Stimulated activated CD4-positive, alpha-beta T cell treated with anti-CD3 and anti-CD28 coated beads, TNF-alpha, amount 100 ng/mL, for 1 hour (primary cell): Measurements from ENCODE around the gene CDK9.
A peak's percentile ranks its signal among the peaks of the same experiment; 100 is the strongest.

Experiments
- DNase-seq, 3 donors: peaks; one replicate each; pipeline ENCODE4 v3.0.0-alpha.2; 2020; ENCODE audit warnings: low read depth in 3 of 3, low spot score in 1 of 3

The CDK9 gene

GRCh38 chr9:127761491-127761956, 24.3 kb upstream of the CDK9 start:
- DNase-seq, result no peak

- no peak for DNase-seq
These were observed 23.6 kb upstream of the CDK9 start for GRCh38 chr9:127762111-127762676.

GRCh38 chr9:127763918-127764384, 21.9 kb upstream of the CDK9 start:
- no peak for DNase-seq

- no peak for DNase-seq
These were observed 20.4 kb upstream of the CDK9 start for GRCh38 chr9:127765418-127765817.

- DNase-seq, result no peak
These were observed 18.4 kb upstream of the CDK9 start for GRCh38 chr9:127767410-127767809.

GRCh38 chr9:127767909-127768331, 17.9 kb upstream of the CDK9 start:
- DNase-seq, result no peak

GRCh38 chr9:127768698-127769097, 17.1 kb upstream of the CDK9 start:
- no peak for DNase-seq

- no peak for DNase-seq
These were observed 16.7 kb upstream of the CDK9 start for GRCh38 chr9:127769101-127769500.

GRCh38 chr9:127769929-127770582, 15.8 kb upstream of the CDK9 start:
- no peak for DNase-seq

GRCh38 chr9:127770583-127770904, 15.3 kb upstream of the CDK9 start:
- DNase-seq, result no peak

GRCh38 chr9:127770905-127771569, 14.8 kb upstream of the CDK9 start:
- DNase-seq, result peak; percentile 90 to 96 (median 95)

GRCh38 chr9:127771570-127772189, 14.2 kb upstream of the CDK9 start:
- no peak for DNase-seq

- no peak for DNase-seq
These were observed 13.2 kb upstream of the CDK9 start for GRCh38 chr9:127772603-127773002.

GRCh38 chr9:127773272-127773671, 12.6 kb upstream of the CDK9 start:
- no peak for DNase-seq

- no peak for DNase-seq
These were observed 11.9 kb upstream of the CDK9 start for GRCh38 chr9:127773981-127774380.

GRCh38 chr9:127776195-127776923, 9.5 kb upstream of the CDK9 start:
- DNase-seq, result peak; percentile 45 to 68 (median 67)

- no peak for DNase-seq
These were observed 8.9 kb upstream of the CDK9 start for GRCh38 chr9:127776924-127777289.

- DNase-seq, result no peak
These were observed 8.4 kb upstream of the CDK9 start for GRCh38 chr9:127777368-127777980.

- peak in 1 of 3 donors; percentile 39 for DNase-seq
These were observed 7.3 kb upstream of the CDK9 start, which contains the start of gene SH2D3C for GRCh38 chr9:127778280-127779135. TSS of gene SH2D3C (minus strand) at chr9:127778666. CDS start at chr9:127778627, 39 bp downstream.
